CD4-positive, alpha-beta memory T cell (primary cell): ENCODE measurements around the gene ELK4. TPM values are rescaled to one million over a fixed set of nuclear protein-coding genes. Genes with fewer than 3 reads are reported as not detected.

Experiments
- CTCF ChIA-PET: fragments of 350-600 bp; sonication (Branson Sonifier 250); formaldehyde crosslinking; loops from one replicate; lab custom pipeline; 2021; ENCODE audit warnings: inconsistent platforms; ENCODE audit not compliant: partially characterized antibody; lab: Charles Lee
- POLR2A ChIA-PET: fragments of 350-600 bp; sonication (Branson Sonifier 250); formaldehyde crosslinking; loops from one replicate; lab custom pipeline; 2021; ENCODE audit not compliant: partially characterized antibody; lab: Charles Lee
- DNase-seq, 5 donors: peaks; one replicate each; pipeline versions ENCODE4 v3.0.0 to v3.0.0-alpha.2; 2020 to 2022; ENCODE audit warnings: mixed read lengths in 1 of 5
- H3K27ac ChIP-seq: one replicate; pipeline ENCODE4 v1.7.0; 2013; ENCODE audit warnings: low read depth, low read length
- H3K27me3 ChIP-seq: 2 replicates; pipeline ENCODE4 v1.7.0; 2013; ENCODE audit warnings: mild to moderate bottlenecking, low read length, moderate library complexity; ENCODE audit not compliant: insufficient read depth
- H3K36me3 ChIP-seq: 2 replicates; pipeline ENCODE4 v1.7.0; 2013; ENCODE audit warnings: mild to moderate bottlenecking, low read length, moderate library complexity; ENCODE audit not compliant: insufficient read depth
- H3K4me1 ChIP-seq: 2 replicates; pipeline ENCODE4 v1.7.0; 2013; ENCODE audit warnings: mild to moderate bottlenecking, low read length, moderate library complexity; ENCODE audit not compliant: insufficient read depth
- H3K4me3 ChIP-seq, 2 donors: one replicate each; pipeline ENCODE4 v1.7.0; 2013; ENCODE audit warnings: low read length in 2 of 2, mild to moderate bottlenecking in 1 of 2
- H3K9me3 ChIP-seq, 2 donors: one replicate each; pipeline ENCODE4 v1.7.0; 2013; ENCODE audit warnings: low read length in 2 of 2, control low read depth in 1 of 2; ENCODE audit not compliant: control insufficient read depth in 1 of 2
- H3K27ac Mint-ChIP-seq, 7 donors: one replicate each; pipeline ENCODE4 v1.8.0; 2020 to 2021; ENCODE audit warnings: mixed read lengths in 7 of 7, mild to moderate bottlenecking in 6 of 7, inconsistent platforms in 3 of 7, moderate library complexity in 3 of 7
- H3K27me3 Mint-ChIP-seq, 2 donors: one replicate each; pipeline ENCODE4 v1.8.0; 2020 to 2021; ENCODE audit warnings: mixed read lengths in 2 of 2
- H3K36me3 Mint-ChIP-seq, 2 donors: one replicate each; pipeline ENCODE4 v1.8.0; 2020 to 2021; ENCODE audit warnings: mixed read lengths in 2 of 2, inconsistent platforms in 1 of 2, mild to moderate bottlenecking in 1 of 2
- H3K4me1 Mint-ChIP-seq, 4 donors: one replicate each; pipeline ENCODE4 v1.8.0; 2020 to 2021; ENCODE audit warnings: mixed read lengths in 4 of 4, mild to moderate bottlenecking in 1 of 4
- H3K4me3 Mint-ChIP-seq, 8 donors: one replicate each; pipeline ENCODE4 v1.8.0; 2020 to 2021; ENCODE audit warnings: mixed read lengths in 8 of 8, mild to moderate bottlenecking in 7 of 8, moderate library complexity in 6 of 8, inconsistent platforms in 3 of 8
- H3K9me3 Mint-ChIP-seq, 8 donors: one replicate each; pipeline ENCODE4 v1.8.0; 2020 to 2021; ENCODE audit warnings: mixed read lengths in 8 of 8, mild to moderate bottlenecking in 5 of 8, inconsistent platforms in 3 of 8, moderate library complexity in 1 of 8
- intact Hi-C: fragments of 100-400 bp; cut with micrococcal nuclease; formaldehyde crosslinking; loops from one replicate; pipeline ENCODE4 v1.15.1; 2023
- polyA plus RNA-seq, 2 donors: library from polyadenylated mRNA; unstranded; fragments of 300-500 nt; fragmentation: Illumina TruSeq; gene quantifications; one replicate each; pipeline ENCODE4 v1.2.3, GENCODE V29; 2021
- total RNA-seq, 2 experiments: library from RNA; stranded (reverse); gene quantifications; one replicate each; pipeline ENCODE4 v1.2.3, GENCODE V29; 2021

The ELK4 gene
- total and polyA plus RNA-seq, 4 experiments from 2014 or later = 3.2 to 194 (median 86.4) TPM

GRCh38 chr1:205630241-205630640 lies 1.6 kb downstream of the ELK4 start:
- no peaks in the 10 kb centered on the region for H3K36me3 ChIP-seq
- H3K27ac Mint-ChIP-seq = peak overlapping the region; percentile 92 to 99 (median 95)
- H3K9me3 Mint-ChIP-seq = no peaks in the 10 kb centered on the region
- H3K9me3 ChIP-seq = no peaks in the 10 kb centered on the region
- peak overlapping the region; percentile 72 to 87 for H3K4me3 ChIP-seq
- H3K4me1 ChIP-seq = peaks cover 59% of the 10 kb centered on the region
- no peaks in the 10 kb centered on the region for H3K27me3 Mint-ChIP-seq
- peak overlapping the region; percentile 83 for H3K27ac ChIP-seq
- ChIA-PET POLR2A (interaction anchor here (0.7 to 5.2 kb wide), 12 partner anchors 9 to 508 kb away, joined by 3 to 189 read pairs (median 6); partner anchors contain the start of genes NUCKS1, RAB29, RBBP5 and SLC41A1), CTCF (interaction anchor here (1.6 to 18.5 kb wide), 3 partner anchors 22 to 38 kb away, joined by 5 to 333 read pairs (median 7); no protein-coding TSS in a partner anchor)
- H3K4me3 Mint-ChIP-seq = peak overlapping the region; percentile 92 to 99 (median 96)
- no peak for DNase-seq
- peaks cover 8 to 36% of the 10 kb centered on the region in 2 donors for H3K36me3 Mint-ChIP-seq
- H3K27me3 ChIP-seq = no peaks in the 10 kb centered on the region
- peaks cover 35 to 65% (median 53%) of the 10 kb centered on the region in 4 donors for H3K4me1 Mint-ChIP-seq
- intact Hi-C loops = loop anchor here (2.0 to 10.0 kb wide), 6 partner anchors 145 to 1215 kb away; partner anchors contain the start of genes DSTYK, PPP1R15B and RAB29

GRCh38 chr1:205629751-205630150 lies 2.1 kb downstream of the ELK4 start:
- no peaks in the 10 kb centered on the region for H3K9me3 Mint-ChIP-seq
- H3K27me3 Mint-ChIP-seq = no peaks in the 10 kb centered on the region
- peaks cover 62% of the 10 kb centered on the region for H3K4me1 ChIP-seq

GRCh38 chr1:205627956-205628355 lies 3.9 kb downstream of the ELK4 start:
- no peaks in the 10 kb centered on the region for H3K9me3 Mint-ChIP-seq
- peaks cover 18 to 53% of the 10 kb centered on the region in 2 donors for H3K36me3 Mint-ChIP-seq
- peak overlapping the region in 6 of 8 donors; percentile 13 to 95 (median 72) for H3K4me3 Mint-ChIP-seq
- H3K4me3 ChIP-seq = no peak overlapping the region
- H3K9me3 ChIP-seq = no peaks in the 10 kb centered on the region
- peaks cover 61% of the 10 kb centered on the region for H3K4me1 ChIP-seq
- peaks cover 48 to 83% (median 69%) of the 10 kb centered on the region in 4 donors for H3K4me1 Mint-ChIP-seq
- no peaks in the 10 kb centered on the region for H3K27me3 Mint-ChIP-seq
- ChIA-PET CTCF (interaction anchor here (2.0 to 18.5 kb wide), 2 partner anchors 36 to 506 kb away, joined by 5 to 333 read pairs; partner anchors contain the start of gene RBBP5), POLR2A (no interaction called here)
- no peak overlapping the region for H3K27ac ChIP-seq
- DNase-seq = no peak
- intact Hi-C loops = no loop called here
- no peaks in the 10 kb centered on the region for H3K27me3 ChIP-seq
- H3K36me3 ChIP-seq = no peaks in the 10 kb centered on the region
- peak overlapping the region in 5 of 7 donors; percentile 2 to 92 (median 81) for H3K27ac Mint-ChIP-seq

More at GRCh38 chr1:205629751-205630150, 2.1 kb downstream of the ELK4 start:
- POLR2A ChIA-PET = interaction anchor here (1.2 to 5.2 kb wide), 4 partner anchors 19 to 120 kb away, joined by 3 to 189 read pairs (median 20); partner anchors contain the start of gene NUCKS1
- peak overlapping the region; percentile 83 for H3K27ac ChIP-seq
- CTCF ChIA-PET = interaction anchor here (0.8 to 18.5 kb wide), 6 partner anchors 28 to 508 kb away, joined by 3 to 333 read pairs (median 5); partner anchors contain the start of gene RBBP5
- H3K36me3 ChIP-seq = no peaks in the 10 kb centered on the region
- no peaks in the 10 kb centered on the region for H3K9me3 ChIP-seq
- peak overlapping the region; percentile 92 to 99 (median 95) for H3K27ac Mint-ChIP-seq
- no peaks in the 10 kb centered on the region for H3K27me3 ChIP-seq
- H3K4me3 ChIP-seq = no peak overlapping the region
- H3K4me1 Mint-ChIP-seq = peaks cover 38 to 70% (median 58%) of the 10 kb centered on the region in 4 donors
- DNase-seq = peak in 1 of 5 donors; percentile 50
- peaks cover 8 to 40% of the 10 kb centered on the region in 2 donors for H3K36me3 Mint-ChIP-seq
- intact Hi-C loops = loop anchor here (2.0 to 10.0 kb wide), 6 partner anchors 145 to 1215 kb away; partner anchors contain the start of genes DSTYK, PPP1R15B and RAB29
- peak overlapping the region; percentile 92 to 99 (median 96) for H3K4me3 Mint-ChIP-seq

GRCh38 chr1:205626216-205626615 lies 5.6 kb downstream of the ELK4 start:
- Mint-ChIP-seq H3K36me3 (peaks cover 21 to 60% of the 10 kb centered on the region in 2 donors), H3K4me3 (peak overlapping the region in 7 of 8 donors; percentile 2 to 63 (median 24)), H3K27me3 (no peaks in the 10 kb centered on the region), H3K27ac (peak overlapping the region; percentile 56 to 89 (median 75)), H3K9me3 (no peaks in the 10 kb centered on the region), H3K4me1 (peaks cover 49 to 76% (median 64%) of the 10 kb centered on the region in 4 donors)
- peaks cover 52% of the 10 kb centered on the region for H3K4me1 ChIP-seq
- no peaks in the 10 kb centered on the region for H3K9me3 ChIP-seq
- no peak overlapping the region for H3K27ac ChIP-seq
- peaks cover 11% of the 10 kb centered on the region for H3K36me3 ChIP-seq
- intact Hi-C loops = no loop called here
- no peak overlapping the region for H3K4me3 ChIP-seq
- ChIA-PET POLR2A (no interaction called here), CTCF (interaction anchor here (1.0 to 1.4 kb wide), 2 partner anchors 33 to 34 kb away, joined by 3 to 6 read pairs; no protein-coding TSS in a partner anchor)
- H3K27me3 ChIP-seq = no peaks in the 10 kb centered on the region
- no peak for DNase-seq

DNA sequence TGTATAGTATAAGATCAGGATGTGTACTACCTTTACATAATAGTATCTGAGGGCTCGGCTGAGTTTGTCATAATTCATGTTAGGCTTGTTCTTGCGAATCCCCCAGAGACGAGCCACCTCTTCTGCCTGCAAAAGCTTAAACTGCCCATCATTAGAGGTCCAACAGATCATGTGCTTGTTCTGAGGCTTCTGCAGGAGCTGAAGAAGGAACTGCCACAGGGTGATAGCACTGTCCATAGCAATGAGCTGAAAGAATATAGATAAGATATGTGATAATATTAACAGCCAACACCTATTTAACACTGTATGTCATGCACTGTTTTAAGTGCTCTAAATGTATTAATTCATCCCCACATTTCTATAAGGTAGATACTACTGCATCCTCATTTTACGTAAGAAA lies 8.2 kb downstream of the ELK4 start:
- intact Hi-C loops = no loop called here
- H3K36me3 ChIP-seq = peaks cover 29% of the 10 kb centered on the region
- no peak overlapping the region for H3K27ac ChIP-seq
- H3K4me3 Mint-ChIP-seq = no peak overlapping the region
- ChIA-PET CTCF (interaction anchor here (1.4 to 3.2 kb wide), 3 partner anchors 9 to 35 kb away, joined by 7 to 18 read pairs (median 9); partner anchors contain the start of gene ELK4), POLR2A (interaction anchor here (1.1 to 6.4 kb wide), 2 partner anchors 8 to 32 kb away, joined by 3 to 30 read pairs; partner anchors contain the start of gene ELK4)
- no peak for DNase-seq
- peaks cover 35 to 73% of the 10 kb centered on the region in 2 donors for H3K36me3 Mint-ChIP-seq
- H3K27ac Mint-ChIP-seq = peak overlapping the region in 2 of 7 donors; percentile 30 to 32
- H3K9me3 ChIP-seq = no peaks in the 10 kb centered on the region
- H3K9me3 Mint-ChIP-seq = no peaks in the 10 kb centered on the region
- H3K4me1 ChIP-seq = peaks cover 31% of the 10 kb centered on the region
- no peaks in the 10 kb centered on the region for H3K27me3 Mint-ChIP-seq
- no peak overlapping the region for H3K4me3 ChIP-seq
- peaks cover 45 to 63% (median 53%) of the 10 kb centered on the region in 4 donors for H3K4me1 Mint-ChIP-seq
- no peaks in the 10 kb centered on the region for H3K27me3 ChIP-seq

- Histone ChIP-seq H3K9me3 (no peaks in the 10 kb centered on the region), H3K4me3 (no peak overlapping the region), H3K36me3 (peaks cover 60% of the 10 kb centered on the region), H3K4me1 (peaks cover 4% of the 10 kb centered on the region), H3K27ac (no peak overlapping the region), H3K27me3 (no peaks in the 10 kb centered on the region)
- Mint-ChIP-seq H3K4me1 (peaks cover 21 to 32% (median 26%) of the 10 kb centered on the region in 4 donors), H3K27me3 (no peaks in the 10 kb centered on the region), H3K4me3 (no peak overlapping the region), H3K27ac (peak overlapping the region in 1 of 7 donors; percentile 76), H3K9me3 (no peaks in the 10 kb centered on the region), H3K36me3 (peaks cover 51 to 68% of the 10 kb centered on the region in 2 donors)
- intact Hi-C loops = no loop called here
- POLR2A ChIA-PET = interaction anchor here (6.4 kb wide), 1 partner anchor 11 kb away, joined by 30 read pairs; the partner anchor contains the start of gene ELK4
- no peak for DNase-seq
- CTCF ChIA-PET = no interaction called here
Measured at GRCh38 chr1:205620269-205620668, 11.5 kb downstream of the ELK4 start.

DNA sequence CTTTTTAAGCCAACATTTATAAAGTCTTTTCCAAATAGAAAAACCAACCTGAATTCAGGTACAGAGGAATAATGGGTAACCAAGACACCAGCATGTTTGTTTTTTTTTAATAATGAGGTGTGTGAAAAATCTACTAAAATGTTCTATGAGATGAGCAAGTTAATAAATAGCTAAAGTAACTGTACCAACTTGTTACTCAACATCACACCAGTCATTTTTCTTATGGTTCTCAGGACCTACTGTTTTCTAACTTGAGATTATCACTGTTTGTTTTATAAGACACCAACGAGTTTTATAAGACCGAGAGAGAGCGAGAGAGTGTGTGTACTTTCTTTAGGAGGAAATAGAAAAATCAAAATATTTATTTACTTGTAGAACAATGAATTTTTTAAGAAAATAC lies 12.4 kb downstream of the ELK4 start:
- Histone ChIP-seq H3K4me1 (no peaks in the 10 kb centered on the region), H3K36me3 (peaks cover 63% of the 10 kb centered on the region), H3K4me3 (no peak overlapping the region), H3K9me3 (no peaks in the 10 kb centered on the region), H3K27me3 (no peaks in the 10 kb centered on the region), H3K27ac (no peak overlapping the region)
- H3K27ac Mint-ChIP-seq = peak overlapping the region in 1 of 7 donors; percentile 64
- H3K9me3 Mint-ChIP-seq = no peaks in the 10 kb centered on the region
- ChIA-PET POLR2A (interaction anchor here (6.4 kb wide), 1 partner anchor 12 kb away, joined by 30 read pairs; the partner anchor contains the start of gene ELK4), CTCF (no interaction called here)
- intact Hi-C loops = no loop called here
- no peak for DNase-seq
- H3K36me3 Mint-ChIP-seq = peaks cover 54 to 65% of the 10 kb centered on the region in 2 donors
- H3K4me1 Mint-ChIP-seq = peaks cover 17 to 25% (median 22%) of the 10 kb centered on the region in 4 donors
- H3K4me3 Mint-ChIP-seq = no peak overlapping the region
- no peaks in the 10 kb centered on the region for H3K27me3 Mint-ChIP-seq
